Dendritic cell treated with granulocyte-macrophage colony-stimulating factor and Interleukin-4, amounts not matched to agents 40 ng/mL and 50 ng/mL, for 4 days (primary cell): ENCODE data around the gene VASN.

Experiments
- H3K27ac Mint-ChIP-seq: one replicate; pipeline ENCODE4 v1.8.0; 2022; ENCODE audit warnings: mild to moderate bottlenecking, mixed read lengths
- H3K27me3 Mint-ChIP-seq: one replicate; pipeline ENCODE4 v1.8.0; 2022; ENCODE audit warnings: mild to moderate bottlenecking, mixed read lengths
- H3K36me3 Mint-ChIP-seq: one replicate; pipeline ENCODE4 v1.8.0; 2022; ENCODE audit warnings: low read depth, mixed read lengths
- H3K4me1 Mint-ChIP-seq: one replicate; pipeline ENCODE4 v1.8.0; 2022; ENCODE audit warnings: low read depth, mixed read lengths
- H3K4me3 Mint-ChIP-seq: one replicate; pipeline ENCODE4 v1.8.0; 2022; ENCODE audit warnings: mild to moderate bottlenecking, moderate library complexity, mixed read lengths
- H3K9me3 Mint-ChIP-seq: one replicate; pipeline ENCODE4 v1.8.0; 2022; ENCODE audit warnings: mixed read lengths
- intact Hi-C: fragments of 100-400 bp; cut with micrococcal nuclease; formaldehyde crosslinking; loops from one replicate; pipeline ENCODE4 v1.15.0; 2022

The VASN gene

DNA sequence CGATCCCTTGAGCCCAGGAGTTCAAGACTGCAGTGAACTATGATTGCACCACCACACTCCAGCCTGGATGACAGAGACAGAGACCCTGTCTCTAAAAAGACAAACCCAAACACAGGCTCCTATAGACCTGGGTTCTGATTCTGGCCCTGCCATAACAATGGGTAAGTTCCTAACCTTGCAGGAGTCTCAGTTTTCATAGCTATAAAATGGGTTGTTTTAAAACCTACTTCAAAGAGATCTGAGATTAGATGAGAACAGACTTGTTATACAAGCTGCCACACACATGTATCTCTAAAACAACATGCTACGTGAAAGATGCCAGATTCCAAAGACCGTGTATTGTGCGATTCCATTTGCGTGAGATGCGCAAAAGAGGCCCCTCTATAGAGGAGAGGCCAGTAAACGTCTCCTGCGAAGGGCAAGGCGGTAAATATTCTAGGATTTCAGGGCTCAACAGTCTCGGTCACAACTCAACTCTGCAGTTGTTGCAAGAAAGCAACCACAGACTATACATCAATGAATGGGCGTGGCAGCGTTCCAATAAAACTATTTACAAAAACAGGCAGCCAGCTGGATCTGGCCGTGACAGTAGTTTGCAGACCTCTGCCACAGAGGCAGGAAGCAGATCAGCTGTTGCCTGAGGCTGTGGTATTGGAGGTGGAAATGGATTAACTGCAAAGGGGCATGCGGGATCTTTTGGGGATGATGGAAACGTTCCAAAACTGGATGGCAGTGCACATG is 38.9 kb downstream of the VASN start:
- H3K27ac Mint-ChIP-seq: no peak overlapping the region

DNA sequence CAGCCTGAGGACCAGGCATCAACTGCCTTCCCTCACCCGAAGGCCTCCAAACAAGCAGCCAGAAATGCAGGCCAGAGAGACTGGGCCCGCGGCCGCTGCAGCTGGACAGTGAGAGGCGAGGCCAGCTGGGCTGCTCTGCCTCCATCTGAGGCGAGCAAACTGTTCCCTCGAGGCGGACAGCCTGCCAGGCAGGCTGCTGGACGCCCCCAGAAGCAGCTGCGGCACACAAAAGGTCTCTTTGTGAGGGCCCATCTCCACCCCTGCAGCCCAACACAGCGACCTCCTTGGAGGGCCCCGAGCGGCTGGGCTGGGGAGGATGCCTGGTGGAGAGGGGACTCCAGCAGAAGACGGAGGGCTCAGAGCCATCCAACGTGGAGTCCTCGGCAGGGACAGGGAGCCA is 40.0 kb downstream of the VASN start:
- intact Hi-C loops: no loop called here
- no peaks in the 10 kb centered on the region for H3K27me3 Mint-ChIP-seq
- no peaks in the 10 kb centered on the region for H3K9me3 Mint-ChIP-seq
- peaks cover 92% of the 10 kb centered on the region for H3K36me3 Mint-ChIP-seq
- H3K4me3 Mint-ChIP-seq: no peak overlapping the region
- no peak overlapping the region for H3K27ac Mint-ChIP-seq
- peaks cover 43% of the 10 kb centered on the region for H3K4me1 Mint-ChIP-seq

More for the DNA sequence above, 38.9 kb downstream of the VASN start:
- Mint-ChIP-seq H3K9me3 (no peaks in the 10 kb centered on the region), H3K36me3 (peaks cover 98% of the 10 kb centered on the region), H3K27me3 (no peaks in the 10 kb centered on the region), H3K4me3 (no peak overlapping the region), H3K4me1 (peaks cover 42% of the 10 kb centered on the region)
- intact Hi-C loops: no loop called here

DNA sequence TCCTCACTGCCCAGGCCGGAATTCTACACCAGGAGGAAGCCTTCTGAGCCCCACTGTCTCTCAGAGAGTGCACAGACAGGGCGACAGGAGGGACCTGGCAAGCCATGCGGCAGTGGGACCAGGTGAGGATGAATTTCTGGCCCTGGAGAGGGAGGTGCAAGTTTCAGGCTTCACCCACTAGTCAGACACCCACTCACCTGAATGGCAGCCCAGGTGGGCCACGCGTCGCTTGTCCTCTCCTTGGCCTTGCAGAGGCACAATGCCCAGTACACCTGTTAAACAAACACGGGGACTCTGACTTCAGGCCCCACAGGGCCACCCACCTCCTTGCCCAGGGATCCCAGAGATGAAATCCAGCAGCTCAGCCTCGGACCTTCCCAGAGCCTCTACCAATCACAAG is 40.5 kb downstream of the VASN start:
- H3K4me3 Mint-ChIP-seq: no peak overlapping the region
- H3K27me3 Mint-ChIP-seq: no peaks in the 10 kb centered on the region
- H3K4me1 Mint-ChIP-seq: peaks cover 47% of the 10 kb centered on the region
- H3K27ac Mint-ChIP-seq: no peak overlapping the region
- no peaks in the 10 kb centered on the region for H3K9me3 Mint-ChIP-seq
- intact Hi-C loops: no loop called here
- H3K36me3 Mint-ChIP-seq: peaks cover 87% of the 10 kb centered on the region

DNA sequence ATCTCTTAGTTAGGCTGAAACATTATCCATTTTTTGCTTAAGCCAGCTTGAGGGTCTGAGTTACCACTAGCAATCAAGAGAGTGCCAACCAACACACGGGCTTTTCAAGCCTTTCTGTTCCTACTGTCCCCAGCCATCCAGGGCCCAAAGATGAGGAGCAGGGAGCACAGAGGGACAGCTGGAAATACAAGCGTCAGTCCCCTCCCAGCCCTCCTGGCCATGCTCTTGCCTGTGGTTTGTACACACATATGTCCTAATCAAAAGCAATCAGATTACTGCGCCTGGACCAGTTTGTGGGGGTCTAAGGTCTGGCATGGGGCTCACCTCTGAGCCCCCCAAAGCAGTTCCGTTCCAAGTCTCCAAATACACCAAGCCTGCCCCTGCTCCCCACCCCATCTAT is 41.2 kb downstream of the VASN start:
- Mint-ChIP-seq H3K9me3 (no peaks in the 10 kb centered on the region), H3K4me3 (no peak overlapping the region), H3K27ac (peak overlapping the region; percentile 22), H3K27me3 (no peaks in the 10 kb centered on the region), H3K4me1 (peaks cover 47% of the 10 kb centered on the region), H3K36me3 (peaks cover 80% of the 10 kb centered on the region)
- intact Hi-C loops: no loop called here

DNA sequence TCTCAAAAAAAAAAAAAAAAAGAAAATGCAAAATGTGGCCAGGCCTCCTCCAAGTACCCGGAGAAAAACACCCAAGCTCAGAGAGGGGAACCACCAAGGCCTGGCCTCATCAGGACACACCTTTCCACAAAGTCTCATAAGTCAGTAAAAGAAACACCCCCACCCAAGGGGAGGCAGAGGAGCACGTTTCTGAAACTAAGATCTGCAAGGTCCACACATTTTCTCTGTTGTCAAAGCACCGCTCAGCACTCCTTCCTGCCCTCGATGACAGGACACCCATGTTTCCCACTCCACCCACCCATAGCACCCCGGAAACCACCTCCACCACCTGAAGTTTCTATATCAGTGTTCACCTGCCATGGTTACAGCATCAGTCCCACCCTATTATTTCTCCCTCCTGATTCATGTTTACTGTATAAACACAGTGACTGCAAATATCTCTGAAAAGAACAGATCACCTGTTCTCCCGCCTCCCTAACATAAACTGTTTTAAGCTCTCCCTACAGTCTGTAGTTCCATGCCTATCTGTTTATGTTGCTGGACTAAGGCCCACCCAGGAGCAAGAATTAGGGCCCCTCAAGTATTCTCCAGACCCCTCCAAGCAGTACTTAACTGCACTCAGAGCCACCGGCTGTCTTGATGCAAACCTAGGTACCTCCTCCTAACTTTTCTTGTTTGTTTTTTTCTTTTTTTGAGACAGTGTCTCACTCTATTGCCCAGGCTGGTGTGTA is 42.7 kb downstream of the VASN start:
- Mint-ChIP-seq H3K9me3 (no peaks in the 10 kb centered on the region), H3K27ac (peak overlapping the region; percentile 97), H3K27me3 (no peaks in the 10 kb centered on the region), H3K4me3 (peak overlapping the region; percentile 86), H3K36me3 (peaks cover 65% of the 10 kb centered on the region), H3K4me1 (peaks cover 59% of the 10 kb centered on the region)
- intact Hi-C loops: no loop called here

DNA sequence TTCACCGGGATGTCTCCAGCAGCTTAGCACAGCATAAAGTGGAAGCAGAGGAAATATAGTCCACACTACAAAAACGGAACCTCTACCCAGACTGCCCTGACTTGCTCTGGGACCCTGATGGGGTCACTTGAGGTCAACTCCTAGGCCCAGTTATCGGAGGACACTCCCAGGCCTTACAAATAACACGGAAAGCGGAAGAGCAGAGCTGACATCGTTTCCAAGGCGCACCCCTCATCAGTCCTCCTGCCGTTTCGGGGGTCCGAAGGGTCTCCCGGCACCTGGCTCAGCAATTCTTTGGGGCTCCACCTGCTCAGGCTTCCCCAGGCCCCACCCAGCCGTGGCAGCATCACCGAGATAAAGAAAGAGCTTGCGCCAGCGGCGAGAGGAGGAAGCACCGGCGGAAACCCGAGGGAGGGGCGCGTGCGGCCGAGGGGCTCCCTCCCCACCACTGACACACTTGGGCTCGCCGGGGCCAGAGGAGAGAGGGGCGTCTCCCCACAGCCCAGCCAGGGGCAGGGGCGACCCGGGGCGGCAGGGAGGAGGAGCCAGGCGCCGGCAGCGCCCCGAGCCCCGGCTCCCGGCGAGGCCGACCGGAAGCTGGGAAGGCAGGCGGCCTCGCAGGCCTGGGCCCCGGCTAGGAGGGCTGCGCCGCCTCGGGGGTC is 44.0 kb downstream of the VASN start:
- intact Hi-C loops: loop anchor here (1.0 to 5.0 kb wide), 2 partner anchors 10 to 63 kb away; partner anchors contain the start of genes DNAJA3 and PAM16
- Mint-ChIP-seq H3K4me1 (peaks cover 69% of the 10 kb centered on the region), H3K27ac (peak overlapping the region; percentile 97), H3K36me3 (peaks cover 52% of the 10 kb centered on the region), H3K27me3 (no peaks in the 10 kb centered on the region), H3K9me3 (no peaks in the 10 kb centered on the region), H3K4me3 (peak overlapping the region; percentile 86)

DNA sequence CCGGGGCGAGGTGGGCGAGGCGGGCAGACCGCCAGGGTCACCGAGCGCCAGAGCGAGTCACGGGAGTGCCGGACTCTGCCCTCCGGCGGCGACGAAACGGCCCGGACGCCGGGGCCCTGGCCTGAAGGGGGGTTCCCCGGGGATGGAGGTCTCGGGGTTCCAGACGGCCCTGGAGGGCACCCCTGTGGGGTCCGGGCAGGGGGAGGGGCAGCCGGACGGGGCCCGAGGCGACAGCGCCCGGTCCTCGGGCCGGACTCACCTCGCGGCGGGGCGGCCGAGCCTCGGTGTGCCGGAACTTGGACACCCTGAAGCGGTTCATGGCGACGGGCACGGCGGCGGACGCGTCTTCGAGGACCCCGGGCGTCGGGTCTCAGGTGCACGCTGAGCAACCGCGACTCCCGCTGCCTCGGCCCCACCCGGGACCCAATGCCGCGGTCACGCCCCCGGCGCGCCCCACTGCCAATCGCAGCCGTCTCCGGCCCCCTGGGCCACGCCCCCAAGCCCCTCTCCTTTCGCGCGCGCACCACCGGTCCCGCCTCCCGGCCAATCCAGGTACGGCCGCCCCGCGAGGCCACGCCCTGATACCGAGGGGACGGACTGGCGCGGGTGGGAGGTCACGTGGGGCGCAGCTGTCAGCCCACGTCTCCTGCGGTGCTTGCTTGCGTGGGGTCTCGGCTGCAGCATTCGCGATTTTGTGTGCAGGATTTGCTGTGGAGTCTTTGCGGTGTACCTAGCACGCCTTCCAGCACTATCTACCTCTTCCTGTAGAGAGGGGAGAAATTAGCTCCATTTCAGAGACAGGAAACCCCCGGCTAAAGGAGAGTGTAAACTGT is 44.8 kb downstream of the VASN start, which contains the start of gene CORO7:
Gene CORO7, minus strand, starts transcription at position 397 of the 833 bp plus-strand sequence. Its CDS starts 78 bp downstream, at position 319.
- Mint-ChIP-seq H3K9me3 (no peaks in the 10 kb centered on the region), H3K27ac (peak within 1 kb of the TSS; percentile 97), H3K4me3 (peak within 1 kb of the TSS; percentile 86), H3K4me1 (peaks cover 73% of the 10 kb centered on the region), H3K36me3 (peaks cover 44% of the 10 kb centered on the region), H3K27me3 (no peaks in the 10 kb centered on the region)
- intact Hi-C loops: loop anchor here (5.0 kb wide), 1 partner anchor 64 kb away; the partner anchor contains the start of gene PAM16

DNA sequence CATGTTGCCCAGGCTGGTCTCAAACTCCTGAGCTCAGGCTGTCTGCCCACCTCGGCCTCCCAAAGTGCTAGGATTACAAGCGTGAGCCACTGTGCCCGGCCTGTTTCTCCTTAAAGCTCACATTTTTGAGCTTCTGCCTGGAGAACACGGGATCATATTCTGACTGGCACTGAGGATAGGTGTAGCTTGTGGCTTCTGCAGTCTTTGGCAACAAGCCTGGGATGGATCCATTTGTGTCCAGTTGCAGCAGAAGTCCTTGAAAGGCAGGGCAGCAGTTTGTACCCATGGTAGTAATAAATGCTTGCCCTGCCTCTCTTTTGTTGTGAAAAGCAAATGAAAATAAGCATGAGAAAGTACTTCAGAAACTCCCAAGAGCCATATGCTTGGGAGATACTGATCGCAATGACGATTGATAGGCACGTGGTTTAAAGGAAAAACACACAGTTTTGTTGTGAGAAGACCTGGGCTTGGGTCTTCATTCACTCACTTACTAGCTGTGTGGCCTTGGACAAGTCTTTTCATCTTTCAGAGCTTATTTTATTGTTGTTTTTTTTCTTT is 47.8 kb downstream of the VASN start:
- Mint-ChIP-seq H3K4me1 (peaks cover 53% of the 10 kb centered on the region), H3K36me3 (peaks cover 16% of the 10 kb centered on the region), H3K9me3 (no peaks in the 10 kb centered on the region), H3K27ac (peak overlapping the region; percentile 85), H3K4me3 (no peak overlapping the region), H3K27me3 (no peaks in the 10 kb centered on the region)
- intact Hi-C loops: loop anchor here (5.0 kb wide), 1 partner anchor 67 kb away; the partner anchor contains the start of gene PAM16

DNA sequence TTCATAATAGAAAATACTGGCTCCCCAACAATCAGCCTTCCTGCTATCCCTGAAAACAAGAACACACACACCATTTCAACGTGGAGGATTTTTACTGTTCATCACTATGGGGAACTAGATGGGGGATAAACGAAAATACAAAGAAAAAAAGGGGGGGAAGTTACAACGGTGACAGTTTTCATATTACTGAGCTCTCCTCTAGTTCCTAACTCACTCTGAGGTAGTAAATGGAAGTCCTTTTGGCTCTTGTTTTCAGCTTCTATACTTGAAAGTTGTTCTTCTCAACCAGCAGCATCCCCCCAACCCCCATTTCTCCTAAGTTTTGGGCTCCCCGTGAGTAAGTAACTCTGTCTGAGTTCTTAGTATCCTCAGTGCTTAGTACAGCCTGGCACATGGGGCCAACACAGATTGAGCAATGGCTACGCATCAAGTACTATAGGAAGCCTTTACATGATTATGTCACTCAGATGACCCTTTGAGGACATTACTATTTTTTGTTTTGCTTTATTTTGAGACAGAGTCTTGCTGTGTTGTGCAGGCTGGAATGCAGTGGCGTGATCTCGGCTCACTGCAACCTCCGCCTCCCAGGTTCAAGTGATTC is 49.0 kb downstream of the VASN start:
- H3K36me3 Mint-ChIP-seq: peaks cover 16% of the 10 kb centered on the region
- H3K4me1 Mint-ChIP-seq: peaks cover 48% of the 10 kb centered on the region
- H3K4me3 Mint-ChIP-seq: peak overlapping the region; percentile 33
- H3K27me3 Mint-ChIP-seq: no peaks in the 10 kb centered on the region
- H3K27ac Mint-ChIP-seq: peak overlapping the region; percentile 85
- H3K9me3 Mint-ChIP-seq: no peaks in the 10 kb centered on the region
- intact Hi-C loops: no loop called here

DNA sequence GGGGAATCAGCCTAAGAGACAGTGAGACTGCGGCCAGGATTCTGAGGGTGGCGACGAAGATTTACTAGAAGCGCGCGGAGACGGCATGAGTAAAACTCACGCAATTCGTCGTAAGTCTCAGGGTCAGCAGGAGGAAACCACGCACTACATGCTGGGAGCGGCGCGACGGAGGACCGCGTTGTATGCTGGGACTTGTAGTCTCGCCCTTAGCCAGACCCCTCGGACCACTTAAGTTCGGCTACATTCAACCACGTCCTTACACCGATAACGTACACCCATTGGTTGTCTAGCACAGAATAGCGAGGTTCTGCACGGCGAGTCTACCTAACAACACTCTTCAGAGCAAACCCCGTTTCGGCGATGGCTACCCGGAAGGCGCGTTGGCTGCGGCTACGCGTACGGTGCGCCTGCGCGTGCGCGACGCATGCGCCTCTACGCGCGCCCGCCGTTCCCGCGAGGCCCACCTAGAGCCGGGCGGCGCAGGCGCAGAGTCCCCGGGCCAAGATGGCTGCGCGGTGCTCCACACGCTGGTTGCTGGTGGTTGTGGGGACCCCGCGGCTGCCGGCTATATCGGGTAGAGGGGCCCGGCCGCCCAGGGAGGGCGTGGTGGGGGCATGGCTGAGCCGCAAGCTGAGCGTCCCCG is 53.9 kb downstream of the VASN start, which contains the start of gene DNAJA3:
Gene DNAJA3, plus strand, starts transcription at position 491 of the 643 bp plus-strand sequence. Its CDS starts 14 bp downstream, at position 505.
- H3K4me1 Mint-ChIP-seq: peaks cover 36% of the 10 kb centered on the region
- intact Hi-C loops: loop anchor here (1.0 kb wide), 1 partner anchor 10 kb away; no protein-coding TSS in a partner anchor
- H3K9me3 Mint-ChIP-seq: no peaks in the 10 kb centered on the region
- peaks cover 40% of the 10 kb centered on the region for H3K36me3 Mint-ChIP-seq
- H3K27me3 Mint-ChIP-seq: no peaks in the 10 kb centered on the region
- H3K27ac Mint-ChIP-seq: peak within 1 kb of the TSS; percentile 99
- H3K4me3 Mint-ChIP-seq: peak within 1 kb of the TSS; percentile 98

DNA sequence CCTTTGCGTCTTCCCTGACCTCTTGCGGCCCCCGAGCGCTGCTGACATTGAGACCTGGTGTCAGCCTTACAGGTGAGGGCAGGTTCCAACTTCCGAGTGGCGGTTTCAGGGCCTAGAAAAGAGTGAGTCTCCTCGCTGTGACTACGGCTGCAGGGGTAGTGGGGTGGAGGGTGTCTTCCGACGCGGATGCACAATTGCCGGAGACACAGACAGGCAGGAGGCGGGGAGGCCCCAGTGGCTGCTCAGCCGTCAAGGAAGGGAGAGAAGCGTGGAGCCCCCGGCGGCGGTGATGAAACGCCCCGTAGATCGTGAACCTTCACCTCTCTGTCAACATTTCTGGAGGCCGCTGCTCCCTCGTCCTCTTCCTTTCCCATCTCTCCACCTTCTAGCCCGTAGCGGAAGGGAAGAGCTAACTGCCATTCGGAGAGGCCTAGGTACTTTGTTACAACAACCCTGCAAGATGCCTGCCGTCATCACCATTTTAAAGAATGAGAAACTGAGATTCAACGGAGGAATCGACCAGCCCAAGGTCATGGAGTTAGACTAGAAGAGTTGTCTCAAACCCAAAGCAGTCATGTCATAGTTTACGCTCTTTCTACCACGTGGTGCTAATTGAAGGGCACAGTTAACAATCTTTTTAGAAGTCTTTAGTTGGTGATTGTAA is 54.5 kb downstream of the VASN start:
- H3K27me3 Mint-ChIP-seq: no peaks in the 10 kb centered on the region
- peaks cover 30% of the 10 kb centered on the region for H3K4me1 Mint-ChIP-seq
- H3K27ac Mint-ChIP-seq: peak overlapping the region; percentile 99
- no peaks in the 10 kb centered on the region for H3K9me3 Mint-ChIP-seq
- peak overlapping the region; percentile 98 for H3K4me3 Mint-ChIP-seq
- peaks cover 45% of the 10 kb centered on the region for H3K36me3 Mint-ChIP-seq
- intact Hi-C loops: no loop called here
